ENCODE measurements around the gene FAM234A.
"Not testable (repeated sequence)": the region's sequence is repeated elsewhere in the genome, so short reads cannot be mapped to it uniquely, and the experiment has no call there.

GRCh38 chr16:267562-267961 is 32.9 kb downstream of the FAM234A start:
- not testable (repeated sequence) for TF ChIP-seq CTCF (conservative IDR thresholded peaks at IDR 0.05; ENCODE audit: low read length); EZH2phosphoT487 (IDR thresholded peaks at IDR 0.05; ENCODE audit: borderline replicate concordance, low read depth, low read length)
